NB4 (cell line): Measurements from ENCODE around the gene FMOD.

Source experiments
- DNase-seq: peaks from one replicate; pipeline ENCODE4 v3.0.0; 2010; ENCODE audit warnings: low read depth
- H3K4me3 ChIP-seq: one replicate; pipeline ENCODE4 v1.5.1; 2011; ENCODE audit warnings: mild to moderate bottlenecking, low read depth, low read length, moderate library complexity
- MYC ChIP-seq: IDR thresholded peaks from 2 replicates; pipeline ENCODE4 v1.6.1; 2011; ENCODE audit warnings: low read depth, low read length
- POLR2A ChIP-seq: IDR thresholded peaks from 2 replicates; pipeline ENCODE4 v1.6.1; 2011; ENCODE audit warnings: mild to moderate bottlenecking; ENCODE audit not compliant: insufficient read length; ENCODE audit errors: extremely low read depth
- TF ChIP-seq, protein P1 (sequence below): IDR thresholded peaks from 2 replicates; pipeline ENCODE4 v1.6.1; 2011; ENCODE audit warnings: low read depth, low read length
- TF ChIP-seq, protein P2 (sequence below): IDR thresholded peaks from one replicate; pipeline ENCODE4 v1.5.1; 2012; ENCODE audit warnings: low read depth, low read length

FMOD gene

GRCh38 chr1:203307641-203308126 lies 43.2 kb downstream of the FMOD start:
- DNase-seq, result no peak
- TF ChIP-seq, protein P1, sequence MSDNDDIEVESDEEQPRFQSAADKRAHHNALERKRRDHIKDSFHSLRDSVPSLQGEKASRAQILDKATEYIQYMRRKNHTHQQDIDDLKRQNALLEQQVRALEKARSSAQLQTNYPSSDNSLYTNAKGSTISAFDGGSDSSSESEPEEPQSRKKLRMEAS, result no peak
- no peak for TF ChIP-seq POLR2A
- TF ChIP-seq, protein P2, sequence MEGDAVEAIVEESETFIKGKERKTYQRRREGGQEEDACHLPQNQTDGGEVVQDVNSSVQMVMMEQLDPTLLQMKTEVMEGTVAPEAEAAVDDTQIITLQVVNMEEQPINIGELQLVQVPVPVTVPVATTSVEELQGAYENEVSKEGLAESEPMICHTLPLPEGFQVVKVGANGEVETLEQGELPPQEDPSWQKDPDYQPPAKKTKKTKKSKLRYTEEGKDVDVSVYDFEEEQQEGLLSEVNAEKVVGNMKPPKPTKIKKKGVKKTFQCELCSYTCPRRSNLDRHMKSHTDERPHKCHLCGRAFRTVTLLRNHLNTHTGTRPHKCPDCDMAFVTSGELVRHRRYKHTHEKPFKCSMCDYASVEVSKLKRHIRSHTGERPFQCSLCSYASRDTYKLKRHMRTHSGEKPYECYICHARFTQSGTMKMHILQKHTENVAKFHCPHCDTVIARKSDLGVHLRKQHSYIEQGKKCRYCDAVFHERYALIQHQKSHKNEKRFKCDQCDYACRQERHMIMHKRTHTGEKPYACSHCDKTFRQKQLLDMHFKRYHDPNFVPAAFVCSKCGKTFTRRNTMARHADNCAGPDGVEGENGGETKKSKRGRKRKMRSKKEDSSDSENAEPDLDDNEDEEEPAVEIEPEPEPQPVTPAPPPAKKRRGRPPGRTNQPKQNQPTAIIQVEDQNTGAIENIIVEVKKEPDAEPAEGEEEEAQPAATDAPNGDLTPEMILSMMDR, result no peak
- no peak for TF ChIP-seq MYC
- no peak overlapping the region for H3K4me3 ChIP-seq

DNA sequence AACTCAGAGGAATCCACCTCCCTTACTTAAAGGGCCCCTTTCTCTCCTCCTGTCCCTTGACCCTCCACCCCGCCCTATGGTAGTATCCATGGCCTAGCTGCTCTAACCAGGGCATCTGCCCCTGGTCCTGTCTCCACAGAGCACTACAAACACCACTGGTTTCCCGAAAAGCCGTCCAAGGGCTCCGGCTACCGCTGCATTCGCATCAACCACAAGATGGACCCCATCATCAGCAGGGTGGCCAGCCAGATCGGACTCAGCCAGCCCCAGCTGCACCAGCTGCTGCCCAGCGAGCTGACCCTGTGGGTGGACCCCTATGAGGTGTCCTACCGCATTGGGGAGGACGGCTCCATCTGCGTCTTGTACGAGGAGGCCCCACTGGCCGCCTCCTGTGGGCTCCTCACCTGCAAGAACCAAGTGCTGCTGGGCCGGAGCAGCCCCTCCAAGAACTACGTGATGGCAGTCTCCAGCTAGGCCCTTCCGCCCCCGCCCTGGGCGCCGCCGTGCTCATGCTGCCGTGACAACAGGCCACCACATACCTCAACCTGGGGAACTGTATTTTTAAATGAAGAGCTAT lies 43.9 kb downstream of the FMOD start:
- DNase-seq, result no peak
- H3K4me3 ChIP-seq, result no peak overlapping the region
- TF ChIP-seq POLR2A (no peak), MYC (no peak)
- TF ChIP-seq, protein P1, result no peak
- TF ChIP-seq, protein P2, result no peak

DNA sequence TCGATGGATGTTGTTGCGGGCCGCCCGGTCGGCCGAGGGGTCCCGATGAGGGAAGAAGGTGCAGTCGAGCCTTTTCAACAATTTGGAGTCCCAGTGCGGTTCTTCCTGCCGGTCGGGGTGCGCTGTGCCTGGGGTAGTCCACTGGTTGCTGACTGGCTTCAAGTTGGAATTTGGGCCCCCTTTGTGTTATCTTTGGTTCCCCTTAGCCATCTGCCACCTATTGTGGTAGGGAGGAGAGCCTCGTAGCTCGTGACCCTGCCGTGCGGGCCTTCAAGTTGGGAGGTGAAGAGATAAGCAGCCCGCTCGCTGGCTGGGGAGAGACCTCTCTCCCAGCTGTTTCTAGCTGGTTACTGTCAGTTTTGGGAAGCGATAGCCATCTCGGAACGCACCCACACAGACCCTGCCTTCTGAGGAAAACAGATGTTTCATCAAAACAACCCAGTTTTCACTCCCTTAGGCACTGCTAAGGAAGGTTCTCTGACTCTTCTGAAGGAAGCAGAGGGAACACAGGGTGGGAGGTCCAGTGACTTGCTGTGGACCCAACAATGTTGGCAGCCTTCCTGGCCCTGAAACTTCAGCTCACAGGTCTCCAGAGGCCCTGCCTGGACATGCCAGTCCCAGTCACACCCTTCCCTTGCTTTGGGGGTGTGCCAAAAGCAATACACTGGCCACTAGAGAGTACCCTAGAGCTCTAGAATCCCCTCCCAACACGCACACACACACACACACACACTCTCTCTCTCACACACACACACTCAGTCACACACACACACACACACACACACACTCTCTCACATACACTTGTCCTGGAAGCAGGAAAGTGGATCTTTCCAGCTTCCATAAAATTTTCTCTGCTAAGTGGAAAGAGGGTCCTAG lies 44.6 kb downstream of the FMOD start:
- TF ChIP-seq, protein P1, result no peak
- TF ChIP-seq MYC (no peak), POLR2A (no peak)
- TF ChIP-seq, protein P2, result no peak
- DNase-seq, result peak; percentile 30
- no peak overlapping the region for H3K4me3 ChIP-seq

DNA sequence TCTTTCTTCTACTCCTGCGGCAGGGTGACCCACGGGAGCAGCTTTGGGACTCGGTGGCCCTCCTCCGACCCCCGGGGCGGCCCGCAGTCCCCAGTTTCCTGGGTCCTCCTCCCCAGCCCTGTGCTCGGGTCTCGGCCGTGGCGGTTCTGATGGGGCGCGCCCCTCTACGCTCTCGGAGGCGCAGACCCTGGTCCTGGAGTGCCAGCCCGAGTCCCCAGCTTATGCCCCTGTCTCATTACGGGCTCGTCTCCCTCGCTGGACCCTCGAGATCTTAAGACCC lies 45.2 kb downstream of the FMOD start:
- DNase-seq, result no peak
- no peak overlapping the region for H3K4me3 ChIP-seq
- TF ChIP-seq, protein P1, result no peak
- no peak for TF ChIP-seq POLR2A
- TF ChIP-seq, protein P2, result no peak
- no peak for TF ChIP-seq MYC

GRCh38 chr1:203304919-203305808 lies 45.8 kb downstream of the FMOD start, which contains the start of gene BTG2:
BTG2 (plus strand) TSS chr1:203305519; CDS start chr1:203305607, 88 bp downstream.
- no peak for TF ChIP-seq POLR2A
- TF ChIP-seq, protein P1, result no peak
- TF ChIP-seq, protein P2, result no peak
- TF ChIP-seq MYC, result no peak
- DNase-seq, result peak; percentile 81

More at GRCh38 chr1:203304919-203305808, 45.8 kb downstream of the FMOD start, which contains the start of gene BTG2:
- H3K4me3 ChIP-seq, result peak within 1 kb of the TSS; percentile 67
